EL (cell line): ENCODE data around the gene SPATS2L.
"Not testable (repeated sequence)": the region's sequence is repeated elsewhere in the genome, so short reads cannot be mapped to it uniquely, and the experiment has no call there.

Experiments used
- DNase-seq: peaks from one replicate; pipeline ENCODE4 v3.0.0-alpha.2; 2016

SPATS2L gene

DNA sequence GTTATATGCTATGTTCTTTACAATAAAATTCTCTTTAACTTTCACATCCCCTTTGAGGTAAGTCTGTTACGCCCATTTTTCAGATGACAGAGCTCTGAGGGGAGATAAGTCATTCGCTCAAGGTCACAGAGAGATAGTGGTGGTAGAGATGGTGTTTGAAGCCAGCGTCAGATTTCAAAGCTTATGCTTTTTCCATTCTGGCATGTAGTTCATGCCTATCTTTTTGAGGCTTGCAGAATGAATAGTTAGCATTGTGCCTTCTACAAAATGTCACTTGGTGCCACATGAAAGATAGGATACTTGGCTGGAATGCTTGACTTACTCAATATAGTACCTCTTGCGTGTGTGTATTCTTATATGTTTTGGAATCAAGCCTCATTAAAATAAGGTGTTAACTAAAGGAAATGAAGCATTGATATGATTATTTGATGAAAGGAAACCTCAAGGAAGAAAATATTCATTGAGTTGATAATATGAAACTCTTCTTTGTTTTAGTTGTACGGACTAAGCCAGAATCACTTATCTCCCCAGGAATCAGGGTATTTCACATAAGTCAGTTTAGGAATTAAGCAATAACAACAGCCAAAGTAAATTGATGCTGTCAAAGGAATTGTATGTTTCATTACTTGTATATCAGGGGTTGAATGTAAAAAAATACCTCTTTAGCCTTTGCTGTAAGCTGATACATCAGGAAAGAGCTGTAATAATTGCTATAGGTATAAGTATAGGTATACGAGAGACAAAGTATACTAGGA, 15.5 kb downstream of the SPATS2L start:
- DNase-seq = no peak

DNA sequence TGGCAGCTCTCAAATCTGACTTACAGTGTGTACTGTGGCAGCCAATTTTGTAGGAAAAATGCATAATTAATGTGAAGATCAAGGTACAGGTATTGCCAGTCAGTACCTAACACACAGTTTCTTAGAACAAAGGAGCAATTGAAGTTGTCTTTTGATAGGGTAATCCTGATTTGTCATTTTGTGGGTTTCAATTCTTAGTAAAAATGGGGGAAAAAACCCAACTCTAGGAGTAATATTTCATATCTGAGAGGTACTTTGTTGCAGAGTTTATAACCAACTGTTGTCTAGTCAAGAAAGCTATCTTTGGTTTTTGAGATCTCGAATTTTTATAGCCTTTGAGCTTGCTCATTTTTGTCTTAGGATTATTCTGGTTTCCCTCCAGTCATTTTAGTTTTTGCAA, 16.1 kb downstream of the SPATS2L start:
- DNase-seq = no peak

DNA sequence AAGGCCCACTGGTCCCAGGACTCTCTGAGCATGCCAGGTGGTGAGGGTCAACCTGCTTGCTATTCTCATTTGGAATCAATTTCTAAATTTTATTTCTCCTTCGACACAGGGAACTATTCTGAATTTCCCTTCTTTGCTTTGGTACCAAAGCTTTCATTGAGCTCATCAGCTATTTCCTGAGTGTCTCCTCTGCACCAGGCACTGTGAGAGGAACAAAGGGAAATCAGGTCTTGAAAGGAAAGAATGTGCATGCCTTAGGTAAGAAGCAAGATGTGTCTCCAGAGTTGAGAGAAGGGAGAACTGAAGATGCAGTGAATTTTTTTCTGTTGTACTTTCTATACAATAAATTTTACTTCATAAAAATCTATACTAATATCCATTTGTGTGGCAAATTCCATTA, 17.9 kb downstream of the SPATS2L start:
- no peak for DNase-seq

DNA sequence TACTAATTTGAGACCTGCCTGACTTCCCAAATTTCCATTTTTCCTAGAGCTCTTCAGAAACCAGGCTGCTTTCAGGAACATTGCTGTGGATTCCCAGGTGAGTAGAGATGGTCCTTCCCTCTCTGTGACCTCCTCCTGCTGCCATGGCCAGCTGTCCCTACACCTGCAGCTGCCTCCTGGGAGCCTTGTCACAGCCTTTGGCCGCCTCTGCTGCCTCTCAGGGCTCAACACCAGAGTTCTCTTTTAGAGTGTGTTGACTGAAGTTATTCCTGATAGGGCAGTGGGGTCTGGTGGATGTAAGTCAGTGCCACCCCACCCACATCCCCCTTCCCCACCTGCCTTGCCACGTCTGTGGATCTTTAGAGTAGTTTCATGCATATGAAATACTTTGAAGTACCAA, 22.9 kb downstream of the SPATS2L start:
- no peak for DNase-seq

DNA sequence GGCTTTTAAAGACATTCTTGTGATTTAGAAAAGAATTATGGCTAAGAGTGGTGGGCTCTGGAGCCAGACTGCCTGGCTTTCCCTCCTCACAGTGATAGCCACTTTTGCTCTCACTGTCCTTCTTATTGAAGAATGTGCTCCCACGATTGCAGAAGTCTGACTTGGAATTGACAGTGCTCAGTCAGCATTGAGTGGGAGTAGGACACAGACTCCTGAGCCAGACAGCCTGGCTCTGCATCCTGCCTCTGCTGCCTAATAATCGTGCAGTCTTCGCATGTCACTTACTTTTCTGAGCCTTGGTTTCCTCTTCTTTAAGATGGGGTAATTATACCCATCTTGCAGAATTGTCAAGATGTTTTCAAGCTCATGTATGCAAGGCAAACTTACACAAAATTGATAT, 23.3 kb downstream of the SPATS2L start:
- DNase-seq = no peak

DNA sequence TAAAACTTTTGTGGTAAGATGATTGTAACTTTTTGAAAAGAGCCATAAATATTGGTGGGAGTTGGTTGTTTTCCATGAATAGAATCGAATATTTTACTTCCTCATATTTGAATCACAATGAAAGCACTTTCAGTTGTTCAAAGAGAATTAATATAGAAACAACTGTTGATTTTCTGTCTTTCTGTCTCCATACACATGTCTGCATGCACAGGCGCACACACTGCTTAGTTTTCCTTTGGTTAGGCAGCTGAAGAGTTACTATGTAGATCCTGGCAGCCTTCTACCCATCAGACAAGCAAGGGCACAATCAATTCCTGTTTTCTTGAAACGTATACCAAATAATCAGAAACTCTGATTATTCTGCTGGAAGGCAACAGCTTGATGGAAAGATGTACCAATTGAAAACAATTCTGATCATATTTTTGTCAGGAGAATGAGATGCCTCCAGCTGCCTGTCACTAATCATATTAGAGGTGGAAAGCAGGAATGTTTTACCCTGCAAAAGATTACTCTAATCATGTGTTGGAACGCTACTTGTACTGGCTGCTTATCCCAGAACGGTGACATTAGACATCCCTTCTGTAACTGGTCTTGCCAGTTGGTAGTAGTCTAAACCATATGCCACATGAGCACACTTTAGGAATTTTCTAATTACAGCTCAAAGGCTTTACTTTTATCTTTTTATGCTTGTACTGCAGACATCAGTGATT, 24.0 kb downstream of the SPATS2L start:
- no peak for DNase-seq

DNA sequence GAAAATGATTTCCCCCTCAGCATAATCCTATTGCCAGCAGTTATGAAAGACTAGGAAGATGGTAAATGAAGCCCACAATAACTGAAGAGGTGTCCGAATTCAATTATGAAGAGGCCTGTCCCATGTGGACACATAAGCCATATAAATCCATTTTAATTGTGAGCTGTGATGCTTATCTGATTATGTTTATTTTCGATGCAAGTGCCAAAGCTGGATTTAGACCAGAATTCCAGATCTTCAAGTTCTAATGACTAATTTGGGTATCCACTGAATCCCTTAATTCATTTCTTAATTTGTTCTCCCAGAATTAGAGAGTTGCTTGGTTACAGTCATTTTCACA, 24.5 kb downstream of the SPATS2L start:
- no peak for DNase-seq

DNA sequence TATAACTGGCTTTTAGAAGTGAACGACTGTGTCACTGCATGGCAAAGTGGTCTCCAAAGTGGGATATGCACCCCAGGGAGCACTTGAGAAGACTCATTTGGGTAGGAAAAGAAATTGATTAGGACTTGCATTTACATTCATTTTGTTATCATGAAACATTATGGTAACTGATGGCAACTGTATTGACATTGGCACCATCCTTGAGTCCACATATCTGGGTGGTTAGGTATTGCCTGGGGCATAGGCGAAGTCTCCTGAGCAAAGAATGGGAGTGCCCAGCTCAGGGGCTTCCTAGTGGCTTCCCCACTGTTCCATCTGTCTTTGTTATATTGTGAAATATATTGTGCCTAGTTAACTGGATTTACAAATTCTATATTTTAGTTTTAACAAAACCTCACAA, 29.2 kb downstream of the SPATS2L start:
- DNase-seq = peak; percentile 35

DNA sequence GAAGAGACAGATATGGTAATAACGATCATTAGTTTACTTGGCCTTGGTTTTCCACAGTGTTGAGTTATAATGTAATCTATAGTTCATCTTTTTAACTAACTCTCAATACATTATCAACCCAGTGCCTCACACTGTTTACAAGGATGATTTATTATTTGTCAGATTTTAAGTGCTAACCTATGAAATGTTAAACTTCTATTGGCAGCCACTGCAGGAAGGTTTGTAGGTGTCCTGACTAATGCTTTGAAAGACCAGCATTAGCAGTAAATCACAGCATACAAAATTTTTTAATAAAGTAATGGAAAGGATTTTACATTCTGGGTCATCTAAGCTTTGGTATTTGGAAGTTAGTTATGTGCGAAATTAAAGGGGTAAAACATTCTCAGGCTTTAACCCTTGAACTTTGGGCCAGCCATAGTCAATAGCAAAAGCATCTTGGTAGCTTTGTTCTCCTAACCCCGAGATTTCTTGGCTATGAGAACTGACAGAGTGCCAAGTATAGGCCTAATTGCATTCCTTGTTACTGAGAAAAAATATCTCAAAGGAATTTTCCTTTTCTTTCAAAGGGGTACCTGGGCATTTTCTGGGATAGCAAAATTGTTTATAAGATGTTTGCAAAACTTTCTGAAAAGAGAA, 30.6 kb downstream of the SPATS2L start:
- peak; percentile 38 for DNase-seq

DNA sequence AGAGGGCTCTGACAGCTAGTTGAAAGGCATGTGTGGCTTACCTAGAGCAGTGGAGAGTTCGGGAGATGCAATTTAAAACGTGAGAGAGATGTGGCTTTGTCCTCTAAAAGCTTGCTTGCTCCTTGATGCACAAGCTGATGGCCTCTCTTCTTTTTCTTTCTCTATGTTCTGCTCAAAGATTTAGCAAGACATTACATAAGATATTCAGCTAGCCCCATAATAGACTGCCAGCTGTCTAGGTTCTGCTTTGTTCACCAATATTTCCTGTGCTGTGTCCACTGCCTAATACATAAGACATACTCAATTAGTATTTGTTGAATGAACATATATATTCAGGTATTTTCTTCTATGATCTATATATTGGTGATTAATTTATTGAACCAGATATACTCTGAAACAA, 31.1 kb downstream of the SPATS2L start:
- no peak for DNase-seq

DNA sequence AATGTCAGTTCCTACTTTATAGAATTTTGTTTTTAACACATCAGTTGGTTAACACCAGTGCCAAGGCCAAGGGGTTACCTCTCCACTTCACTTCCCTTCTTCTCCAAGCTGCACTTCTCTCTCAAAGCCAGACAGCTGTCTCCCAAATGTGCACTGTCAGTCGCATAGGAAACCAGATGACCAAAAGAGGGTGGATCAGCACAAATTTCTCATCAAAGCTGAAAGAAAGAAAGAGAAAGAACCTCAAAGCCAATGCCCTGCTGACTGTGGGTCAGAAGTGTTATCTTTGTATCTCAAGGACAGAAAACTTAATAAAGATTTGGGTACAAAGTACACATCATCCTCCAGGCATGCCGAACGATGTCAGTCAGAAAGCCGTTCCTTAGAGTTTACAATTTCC, 32.2 kb downstream of the SPATS2L start:
- peak; percentile 38 for DNase-seq

DNA sequence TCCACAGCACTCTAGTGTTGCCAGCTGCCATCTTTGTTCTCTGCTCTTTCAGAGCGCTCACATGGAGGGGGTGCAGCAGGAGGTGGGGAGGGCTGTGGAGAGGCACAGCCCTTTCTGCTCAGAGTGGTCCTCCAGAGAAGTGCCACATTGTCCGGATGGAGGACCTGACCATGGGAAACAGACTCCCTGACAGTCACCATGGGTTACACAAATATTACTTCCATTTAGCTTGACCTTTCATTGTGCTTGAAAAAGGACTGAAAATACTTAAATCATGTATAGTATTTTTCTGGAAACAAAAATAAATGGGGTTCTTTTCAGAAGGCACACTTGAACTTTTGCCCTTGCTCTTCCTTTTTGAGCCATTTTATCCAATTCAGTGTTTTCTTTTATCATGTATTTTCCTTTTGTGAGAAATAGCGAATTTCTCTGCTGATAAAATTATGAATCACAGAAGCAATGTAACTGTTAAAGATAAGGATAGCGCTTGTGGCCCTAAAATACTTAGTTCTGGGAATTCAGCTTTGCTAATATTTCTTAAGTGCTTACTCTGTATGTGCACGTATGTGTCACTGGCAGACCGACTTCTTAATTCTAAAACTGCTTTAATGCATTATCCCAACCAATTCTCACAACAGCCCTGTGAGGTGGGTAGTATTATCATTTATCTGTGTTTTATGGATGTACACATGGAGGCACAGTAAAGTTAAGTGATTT, 34.2 kb downstream of the SPATS2L start:
- DNase-seq = no peak

DNA sequence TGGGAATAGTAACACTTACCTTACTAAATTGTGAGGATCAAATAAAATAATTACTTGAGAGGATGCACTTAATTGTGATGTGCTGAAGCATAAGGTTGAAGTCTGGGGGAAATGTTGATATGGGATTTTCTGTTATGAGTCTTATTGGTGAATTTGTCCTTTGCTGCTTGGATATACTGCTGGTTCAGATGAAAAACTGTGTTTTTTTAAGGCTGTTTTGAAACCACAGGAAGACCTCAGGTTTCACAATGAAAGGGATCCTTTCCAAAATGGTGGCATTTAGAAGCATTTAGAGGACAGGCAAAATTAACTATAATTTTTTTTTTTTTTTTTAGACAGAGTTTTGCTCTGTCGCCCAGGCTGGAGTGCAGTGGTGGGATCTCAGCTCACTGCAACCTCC, 34.9 kb downstream of the SPATS2L start:
- DNase-seq = no peak

DNA sequence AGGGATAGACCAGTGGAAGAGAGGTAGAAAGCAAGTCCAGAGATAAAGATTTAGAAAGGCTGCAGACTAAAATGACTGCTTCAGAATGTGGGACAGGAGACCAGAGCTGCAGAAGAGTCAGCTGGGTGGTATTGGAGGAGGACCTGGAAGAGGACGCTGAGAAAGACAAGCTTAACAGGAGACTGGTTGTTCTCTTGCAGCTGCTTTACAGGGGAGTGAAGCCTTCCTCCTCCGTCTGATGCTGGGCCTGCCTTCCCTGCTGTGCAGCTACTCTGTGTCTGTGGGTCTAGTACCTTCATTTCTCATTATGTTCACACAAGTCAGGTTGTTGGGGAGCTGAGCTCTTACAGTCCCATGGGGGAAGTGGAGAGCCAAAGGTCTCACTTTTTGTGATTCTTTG, 35.7 kb downstream of the SPATS2L start:
- DNase-seq = no peak

DNA sequence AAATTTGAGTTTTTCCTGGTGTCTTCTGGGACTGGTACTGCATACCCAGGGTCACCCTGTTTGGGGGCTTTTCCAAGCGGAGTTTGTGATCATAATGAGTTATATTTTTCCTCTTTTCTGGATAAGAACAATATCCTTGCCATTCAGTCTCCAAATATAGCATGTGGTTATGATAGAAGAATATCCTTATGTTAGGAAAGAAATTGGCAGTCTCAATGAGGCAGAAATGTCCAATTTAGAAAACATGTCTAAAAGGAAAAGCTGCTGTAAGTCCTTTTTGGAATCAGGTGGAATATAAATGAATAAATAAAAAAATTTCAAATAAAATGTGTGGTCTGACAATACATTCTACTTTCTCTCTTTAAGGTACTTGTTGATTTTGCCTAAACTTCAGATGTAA, 36.2 kb downstream of the SPATS2L start:
- DNase-seq = no peak

DNA sequence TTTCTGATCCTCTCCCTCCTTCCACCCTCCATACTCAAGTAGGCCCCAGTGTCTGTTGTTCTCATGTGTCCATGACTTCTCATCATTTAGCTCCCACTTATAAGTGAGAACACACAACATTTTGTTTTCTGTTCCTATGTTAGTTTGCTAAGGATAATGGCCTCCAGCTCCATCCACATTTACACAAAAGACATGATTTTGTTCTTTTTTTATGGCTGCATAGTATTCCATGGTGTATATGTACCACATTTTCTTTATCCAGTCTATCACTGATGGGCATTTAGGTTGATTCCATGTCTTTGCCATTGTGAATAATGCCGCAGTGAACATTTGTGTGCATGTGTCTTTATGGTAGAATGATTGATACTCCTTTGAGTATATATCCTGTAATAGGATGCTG, 37.7 kb downstream of the SPATS2L start:
- not testable (repeated sequence) for DNase-seq

DNA sequence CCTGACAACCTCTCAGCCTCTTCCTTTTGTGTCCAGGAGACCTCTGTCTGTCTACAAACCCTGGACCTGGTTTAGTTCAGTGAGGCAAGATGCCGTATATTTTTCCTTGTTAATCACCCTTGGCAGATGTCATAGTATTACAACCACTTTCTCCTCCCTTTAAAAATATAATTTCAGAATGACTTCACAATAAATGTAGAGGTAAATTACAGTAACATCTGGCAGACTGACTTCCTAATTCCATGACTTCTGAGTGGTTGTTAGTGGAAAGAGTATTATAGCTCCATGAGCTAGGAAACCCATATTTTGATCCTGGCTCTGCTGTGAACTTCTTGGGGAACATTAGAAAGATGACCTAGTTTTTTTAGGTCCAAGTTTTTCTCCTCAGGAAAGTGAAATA, 39.5 kb downstream of the SPATS2L start:
- no peak for DNase-seq

DNA sequence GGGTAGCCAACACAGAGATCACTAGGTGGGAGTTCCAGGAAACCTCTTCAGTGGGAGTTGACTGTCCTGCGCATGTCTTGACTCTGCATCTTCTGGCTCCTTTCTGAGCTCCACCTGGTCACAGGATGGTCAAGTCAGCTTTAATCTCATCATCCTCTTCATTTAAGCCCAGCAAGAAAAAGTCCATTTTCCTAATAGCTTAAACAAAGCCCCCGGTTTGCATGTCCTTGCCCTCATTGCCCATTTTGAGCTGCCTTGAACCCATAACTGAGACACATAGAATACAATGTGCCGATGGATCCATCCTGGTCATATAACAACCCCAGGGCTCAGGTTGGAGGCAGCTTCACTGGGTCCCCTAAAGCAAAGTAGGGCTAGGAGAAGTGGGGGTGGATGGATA, 40.8 kb downstream of the SPATS2L start:
- no peak for DNase-seq

DNA sequence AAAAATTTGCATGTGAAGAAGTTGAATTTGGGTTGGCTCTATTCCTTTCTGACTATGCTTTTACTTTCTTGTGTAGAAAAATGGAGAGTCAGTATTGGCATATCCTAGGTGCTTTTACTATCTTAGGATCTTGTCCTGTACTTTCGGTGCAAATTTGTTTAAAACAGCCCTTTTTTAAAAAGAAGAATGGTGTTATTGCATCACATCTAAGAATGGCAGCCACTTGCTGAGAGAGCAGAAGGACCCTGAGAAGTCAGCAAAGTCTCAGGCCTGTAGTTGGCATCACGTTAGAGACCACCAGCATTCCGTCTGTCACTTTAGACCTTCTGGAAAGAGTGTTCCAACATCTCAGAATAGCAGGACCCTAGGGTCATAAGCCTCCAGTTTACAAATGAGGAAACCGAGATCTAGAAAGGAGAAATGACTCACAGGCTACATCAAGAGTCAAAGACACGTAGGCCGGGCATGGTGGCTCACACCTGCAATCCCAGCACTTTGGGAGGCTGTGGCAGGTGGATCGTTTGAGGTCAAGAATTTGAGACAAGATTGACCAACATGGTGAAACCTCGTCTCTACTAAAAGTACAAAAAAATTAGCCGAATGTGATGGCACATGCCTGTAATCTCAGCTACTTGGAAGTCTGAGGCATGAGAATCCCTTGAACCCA, 42.5 kb downstream of the SPATS2L start:
- no peak for DNase-seq

DNA sequence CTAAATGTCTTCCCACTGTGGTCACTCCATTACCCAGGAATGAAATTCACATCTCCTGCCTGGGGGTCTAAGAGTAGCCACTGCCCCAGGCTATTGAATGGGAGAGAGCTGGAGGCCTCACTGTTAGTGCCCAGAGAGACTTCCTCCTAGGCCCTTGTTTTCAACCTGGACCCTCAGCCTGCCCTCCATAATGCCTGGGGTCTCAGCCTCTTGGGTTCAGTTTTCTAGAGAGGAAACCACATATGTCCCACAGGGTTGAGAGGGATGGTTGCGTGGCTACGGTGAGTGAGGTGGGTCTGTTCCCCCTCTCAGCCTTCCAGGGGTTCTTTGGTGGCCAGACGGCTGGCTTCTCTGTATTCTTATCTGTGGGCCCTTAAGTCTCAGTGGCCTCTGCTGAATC, 43.4 kb downstream of the SPATS2L start:
- no peak for DNase-seq

DNA sequence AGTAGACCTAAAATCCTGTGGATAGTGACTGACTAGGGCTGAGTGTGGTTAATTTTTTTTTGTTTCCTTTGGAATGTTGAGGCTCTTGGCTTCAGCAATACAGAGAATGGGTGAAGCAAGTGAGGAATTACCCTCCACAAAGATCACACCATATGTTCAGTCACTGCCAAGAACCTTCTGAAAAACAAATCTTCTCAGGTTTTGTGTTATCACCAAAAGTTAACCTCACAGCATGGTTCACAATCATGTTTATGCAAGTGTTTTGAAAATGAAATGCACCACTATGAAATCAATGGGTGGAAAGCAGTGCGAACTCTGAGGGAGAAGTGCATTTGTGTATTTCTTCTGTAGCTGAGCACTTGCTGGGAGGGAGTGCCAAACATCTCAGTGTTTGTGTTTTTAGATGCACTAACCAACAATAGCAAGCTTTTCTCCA, 44.4 kb downstream of the SPATS2L start:
- peak; percentile 56 for DNase-seq

DNA sequence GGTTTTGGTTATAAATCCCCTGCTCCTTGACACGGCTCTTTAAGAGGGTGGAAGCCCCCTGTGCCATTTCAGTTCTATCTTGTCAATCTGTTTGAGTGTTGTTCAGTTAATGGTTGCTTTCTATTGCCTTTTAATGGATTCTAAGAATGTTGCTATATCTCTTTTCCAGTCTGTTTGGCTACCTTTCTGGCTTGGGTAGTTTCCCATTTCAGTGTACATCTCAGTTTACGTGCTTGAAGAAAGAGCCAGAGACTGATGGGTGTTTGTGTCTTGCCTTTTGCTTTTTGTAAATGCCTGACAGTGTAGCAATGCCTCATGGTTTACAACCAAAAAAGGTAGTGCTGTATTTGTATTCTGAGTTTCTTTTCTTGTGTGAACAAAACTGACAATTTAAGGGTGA, 45.3 kb downstream of the SPATS2L start:
- no peak for DNase-seq

DNA sequence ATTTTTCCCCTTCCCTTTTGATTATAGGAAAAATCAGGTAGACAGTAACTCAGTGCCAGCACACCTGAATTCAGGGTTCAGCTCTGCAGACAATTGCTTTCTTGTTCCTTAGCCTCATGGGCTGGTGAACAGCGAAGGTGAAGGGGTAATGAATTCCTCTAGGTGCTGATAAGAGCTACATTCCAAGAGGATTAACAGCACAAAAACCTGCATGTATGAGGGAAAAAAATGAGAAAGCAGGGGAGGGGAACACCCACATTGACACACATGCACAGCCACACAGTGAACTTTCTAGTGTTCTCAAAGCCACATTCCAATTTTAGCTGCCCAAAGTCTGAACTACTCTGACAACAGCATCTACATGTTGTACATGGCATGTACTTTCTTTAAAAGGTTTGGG, 46.1 kb downstream of the SPATS2L start:
- DNase-seq = peak; percentile 58
